DND-41 (cell line): Measurements from ENCODE around the gene QPCTL.

Experiments used
- EZH2 ChIP-seq: IDR thresholded peaks from 3 replicates; pipeline ENCODE4 v1.6.1; 2012; ENCODE audit warnings: borderline replicate concordance, low read depth, mild to moderate bottlenecking, moderate library complexity, low read length, inconsistent platforms; ENCODE audit not compliant: severe bottlenecking
- TF ChIP-seq, protein P1 (sequence below): IDR thresholded peaks from 2 replicates; pipeline ENCODE4 v1.5.1; 2012; ENCODE audit warnings: borderline replicate concordance, low read length, moderate library complexity, mild to moderate bottlenecking; ENCODE audit not compliant: poor library complexity, severe bottlenecking; ENCODE audit errors: extremely low read depth

DNA sequence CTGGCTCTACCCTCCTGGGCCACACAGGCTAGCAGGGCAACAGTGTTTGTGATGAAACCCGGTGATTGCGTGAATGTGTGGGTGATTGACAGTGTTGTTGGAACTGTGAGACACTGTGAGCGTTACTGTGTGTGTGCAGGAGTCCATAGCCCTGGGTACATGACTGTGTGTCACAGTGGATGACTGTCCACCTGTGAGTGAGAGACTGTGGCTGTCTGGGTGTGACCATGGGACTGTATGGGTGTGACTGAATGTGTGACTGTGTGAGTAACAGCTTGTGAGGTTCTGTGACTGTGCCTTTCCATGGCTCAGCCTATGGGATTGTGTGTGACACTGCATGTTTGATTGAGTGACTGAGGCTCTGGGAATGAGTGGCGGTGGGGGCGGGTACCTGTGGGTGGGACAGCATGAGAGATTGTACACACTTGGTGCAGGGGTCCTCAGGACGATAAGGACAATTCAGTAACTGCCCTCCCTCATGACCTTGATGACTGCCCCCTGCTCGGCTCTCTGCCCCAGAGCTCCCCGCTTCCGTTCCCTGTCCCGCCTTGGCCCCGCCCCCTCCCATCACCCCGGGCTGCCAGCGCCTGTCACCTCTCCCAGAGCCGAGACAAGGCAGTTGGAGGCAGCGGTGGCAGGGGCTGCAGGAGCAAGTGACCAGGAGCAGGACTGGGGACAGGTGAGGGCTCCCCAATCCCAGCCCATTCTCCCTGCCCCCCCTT lies 24.7 kb upstream of the QPCTL start, which contains the start of gene GIPR:
- TF ChIP-seq, protein P1, sequence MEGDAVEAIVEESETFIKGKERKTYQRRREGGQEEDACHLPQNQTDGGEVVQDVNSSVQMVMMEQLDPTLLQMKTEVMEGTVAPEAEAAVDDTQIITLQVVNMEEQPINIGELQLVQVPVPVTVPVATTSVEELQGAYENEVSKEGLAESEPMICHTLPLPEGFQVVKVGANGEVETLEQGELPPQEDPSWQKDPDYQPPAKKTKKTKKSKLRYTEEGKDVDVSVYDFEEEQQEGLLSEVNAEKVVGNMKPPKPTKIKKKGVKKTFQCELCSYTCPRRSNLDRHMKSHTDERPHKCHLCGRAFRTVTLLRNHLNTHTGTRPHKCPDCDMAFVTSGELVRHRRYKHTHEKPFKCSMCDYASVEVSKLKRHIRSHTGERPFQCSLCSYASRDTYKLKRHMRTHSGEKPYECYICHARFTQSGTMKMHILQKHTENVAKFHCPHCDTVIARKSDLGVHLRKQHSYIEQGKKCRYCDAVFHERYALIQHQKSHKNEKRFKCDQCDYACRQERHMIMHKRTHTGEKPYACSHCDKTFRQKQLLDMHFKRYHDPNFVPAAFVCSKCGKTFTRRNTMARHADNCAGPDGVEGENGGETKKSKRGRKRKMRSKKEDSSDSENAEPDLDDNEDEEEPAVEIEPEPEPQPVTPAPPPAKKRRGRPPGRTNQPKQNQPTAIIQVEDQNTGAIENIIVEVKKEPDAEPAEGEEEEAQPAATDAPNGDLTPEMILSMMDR = no peak
- TF ChIP-seq EZH2 = no peak
